IMR-90 (cell line): ENCODE results near the gene HECTD1. TPM values are rescaled to one million over a fixed set of nuclear protein-coding genes. Genes with fewer than 3 reads are reported as not detected.

Experiments used
- ATAC-seq: fragments of 200-7000 bp; cut with Tn5 transposase; 2 replicates; pipeline ENCODE4 v1.9.1; 2020; ENCODE audit warnings: low read depth, mild to moderate bottlenecking, moderate library complexity
- BruUV-seq: library from RNA; stranded (reverse); fragments of 400-500 nt; replicated peaks from 2 replicates; lab custom pipeline; 2021; lab: Mats Ljungman, UMichigan
- CTCF ChIA-PET: fragments of 300-600 bp; formaldehyde crosslinking; extraction: SDS; loops from one replicate; lab custom pipeline; 2021; ENCODE audit warnings: antibody characterized with exemption; lab: Yijun Ruan, JAX
- POLR2A ChIA-PET: fragments of 300-600 bp; sonication (Branson Sonifier 250); formaldehyde crosslinking; loops from one replicate; lab custom pipeline; 2022; ENCODE audit warnings: antibody characterized with exemption; ENCODE audit not compliant: unreplicated experiment; lab: Charles Lee
- DNase-seq: peaks from one replicate; pipeline ENCODE4 v3.0.0; 2013
- H2AFZ ChIP-seq: replicated peaks from 2 replicates; pipeline ENCODE3; 2013; ENCODE audit warnings: low read length, mild to moderate bottlenecking; ENCODE audit not compliant: poor library complexity
- H2AK5ac ChIP-seq: 2 replicates; pipeline ENCODE4 v1.6.1; 2013; ENCODE audit warnings: low read depth, low read length, inconsistent platforms
- H2AK9ac ChIP-seq: replicated peaks from 2 replicates; pipeline ENCODE3; 2013; ENCODE audit warnings: mild to moderate bottlenecking, low read depth, low read length, moderate library complexity; ENCODE audit not compliant: poor library complexity
- H2BK120ac ChIP-seq: 2 replicates; pipeline ENCODE4 v1.6.1; 2013; ENCODE audit warnings: low read depth, low read length, inconsistent platforms
- H2BK15ac ChIP-seq: 3 replicates; pipeline ENCODE4 v1.6.1; 2013; ENCODE audit warnings: low read depth, low read length, inconsistent platforms
- H2BK20ac ChIP-seq: 2 replicates; pipeline ENCODE4 v1.6.1; 2013; ENCODE audit warnings: low read depth, mild to moderate bottlenecking, inconsistent platforms, low read length, moderate library complexity
- H2BK5ac ChIP-seq: 2 replicates; pipeline ENCODE4 v1.6.1; 2013; ENCODE audit warnings: mild to moderate bottlenecking, low read depth, low read length, inconsistent platforms; ENCODE audit not compliant: poor library complexity, severe bottlenecking
- H3K14ac ChIP-seq: replicated peaks from 2 replicates; pipeline ENCODE4 v1.6.1; 2013; ENCODE audit warnings: low read depth, low read length, inconsistent platforms
- H3K18ac ChIP-seq: 2 replicates; pipeline ENCODE4 v1.6.1; 2013; ENCODE audit warnings: low read depth, low read length, control low read depth
- H3K23ac ChIP-seq: 2 replicates; pipeline ENCODE4 v1.6.1; 2013; ENCODE audit warnings: low read depth, low read length, inconsistent platforms
- H3K27ac ChIP-seq: 2 replicates; pipeline ENCODE4 v1.5.1; 2013; ENCODE audit warnings: mild to moderate bottlenecking, control low read depth, low read length; ENCODE audit not compliant: insufficient read depth
- H3K27me3 ChIP-seq: 2 replicates; pipeline ENCODE4 v1.6.1; 2013; ENCODE audit warnings: low read length; ENCODE audit not compliant: control insufficient read depth, insufficient read depth
- H3K36me3 ChIP-seq: 2 replicates; pipeline ENCODE4 v1.6.1; 2013; ENCODE audit warnings: low read length, mixed read lengths; ENCODE audit not compliant: control insufficient read depth, insufficient read depth
- H3K4ac ChIP-seq: 2 replicates; pipeline ENCODE4 v1.6.1; 2013; ENCODE audit warnings: low read depth, low read length, inconsistent platforms
- H3K4me1 ChIP-seq: 2 replicates; pipeline ENCODE4 v1.6.1; 2013; ENCODE audit warnings: low read length, mixed read lengths; ENCODE audit not compliant: control insufficient read depth, insufficient read depth
- H3K4me2 ChIP-seq: 2 replicates; pipeline ENCODE4 v1.6.1; 2013; ENCODE audit warnings: low read depth, mild to moderate bottlenecking, control low read depth, low read length, moderate library complexity
- H3K4me3 ChIP-seq: 2 replicates; pipeline ENCODE4 v1.5.1; 2013; ENCODE audit warnings: low read depth, mild to moderate bottlenecking, control low read depth, low read length, moderate library complexity; ENCODE audit not compliant: insufficient read depth
- H3K56ac ChIP-seq: 2 replicates; pipeline ENCODE4 v1.6.1; 2013; ENCODE audit warnings: low read length, inconsistent platforms; ENCODE audit not compliant: insufficient read depth; ENCODE audit errors: extremely low read depth
- H3K79me1 ChIP-seq, 2 experiments: 2 replicates each; pipeline ENCODE4 v1.6.1; 2013; ENCODE audit warnings: low read length in 2 of 2, inconsistent platforms in 1 of 2, low read depth in 1 of 2
- H3K9ac ChIP-seq: 2 replicates; pipeline ENCODE4 v1.6.1; 2013; ENCODE audit warnings: low read depth, low read length, control low read depth
- H3K9me1 ChIP-seq: 2 replicates; pipeline ENCODE4 v1.6.1; 2013; ENCODE audit warnings: low read length, inconsistent platforms; ENCODE audit not compliant: insufficient read depth
- H3K9me3 ChIP-seq: 2 replicates; pipeline ENCODE4 v1.6.1; 2013; ENCODE audit warnings: low read length; ENCODE audit not compliant: control insufficient read depth, insufficient read depth
- H4K20me1 ChIP-seq: 2 replicates; pipeline ENCODE4 v1.6.1; 2013; ENCODE audit warnings: low read length, inconsistent platforms; ENCODE audit not compliant: insufficient read depth
- H4K5ac ChIP-seq: 2 replicates; pipeline ENCODE4 v1.6.1; 2013; ENCODE audit warnings: mild to moderate bottlenecking, low read depth, low read length, control low read depth
- H4K8ac ChIP-seq, 2 experiments: 2 replicates each; pipeline ENCODE4 v1.6.1; 2013; ENCODE audit warnings: low read depth in 2 of 2, low read length in 2 of 2, control low read depth in 1 of 2, inconsistent platforms in 1 of 2
- H4K91ac ChIP-seq: 2 replicates; pipeline ENCODE4 v1.6.1; 2013; ENCODE audit warnings: low read depth, low read length, inconsistent platforms; ENCODE audit not compliant: insufficient read depth
- BHLHE40 ChIP-seq: fragments of 150-350 bp; IDR thresholded peaks from 2 replicates; pipeline ENCODE4 v1.6.1; 2016; ENCODE audit warnings: mild to moderate bottlenecking, low read depth, low read length
- CEBPB ChIP-seq: IDR thresholded peaks from 2 replicates; pipeline ENCODE4 v1.6.1; 2012; ENCODE audit warnings: low read depth, low read length, improper control_type of control experiment
- CHD1 ChIP-seq: IDR thresholded peaks from 2 replicates; pipeline ENCODE4 v1.6.1; 2012; ENCODE audit warnings: low read depth, low read length, improper control_type of control experiment
- CTCF ChIP-seq: conservative IDR thresholded peaks from 2 replicates; pipeline ENCODE4 v1.5.1; 2012; ENCODE audit warnings: mild to moderate bottlenecking, low read depth, low read length, improper control_type of control experiment
- ELK1 ChIP-seq: fragments of 150-350 bp; IDR thresholded peaks from 2 replicates; pipeline ENCODE4 v1.6.1; 2016; ENCODE audit warnings: low read depth, mild to moderate bottlenecking, low read length, moderate library complexity, borderline replicate concordance
- MAFK ChIP-seq: IDR thresholded peaks from 2 replicates; pipeline ENCODE4 v1.6.1; 2012; ENCODE audit warnings: low read depth, low read length, improper control_type of control experiment
- MXI1 ChIP-seq: IDR thresholded peaks from 2 replicates; pipeline ENCODE4 v1.6.1; 2012; ENCODE audit warnings: low read depth, mild to moderate bottlenecking, low read length, moderate library complexity, borderline replicate concordance
- NFE2L2 ChIP-seq: fragments of 150-350 bp; IDR thresholded peaks from 2 replicates; pipeline ENCODE4 v1.6.1; 2016; ENCODE audit warnings: low read depth, mild to moderate bottlenecking, low read length
- POLR2A ChIP-seq: IDR thresholded peaks from 2 replicates; pipeline ENCODE4 v1.6.1; 2012; ENCODE audit warnings: mild to moderate bottlenecking, low read depth, low read length
- WGBS, 2 experiments: methylation state at CpG; one replicate each; pipeline versions ENCODE4 v1.1.5 to v1.1.7; 2013; ENCODE audit warnings: missing lambda C conversion rate in 2 of 2; ENCODE audit not compliant: insufficient read length in 1 of 2; ENCODE audit errors: extremely low coverage in 2 of 2; 5-methylcytosine and 5-hydroxymethylcytosine counted together
- dilution Hi-C: fragments of 300-500 bp; cut with HindIII; formaldehyde crosslinking; loops from one replicate; pipeline ENCODE4 v1.14.3; 2018; ENCODE audit warnings: low sequenced_read_pairs; ENCODE audit not compliant: unreplicated experiment
- in situ Hi-C: fragments of 300-500 bp; cut with MboI; formaldehyde crosslinking; loops from 3 replicates; pipeline ENCODE4 v1.14.3; 2019; ENCODE audit warnings: low sequenced_read_pairs, inconsistent platforms, mixed read lengths
- intact Hi-C: fragments of 100-400 bp; cut with micrococcal nuclease; formaldehyde crosslinking; loops from 2 replicates; pipeline ENCODE4 v1.10.0; 2022
- polyA plus RNA-seq, 3 experiments: library from polyadenylated mRNA; depleted of rRNA; stranded (reverse); fragments of >200 nt; gene quantifications; 2 replicates each; pipeline ENCODE4 v1.2.3, GENCODE V29; 2012; ENCODE audit warnings: low replicate concordance in 1 of 3
- total RNA-seq: library from RNA; depleted of rRNA; stranded (reverse); fragments of >200 nt; gene quantifications from 2 replicates; pipeline ENCODE4 v1.2.3, GENCODE V29; 2012

The HECTD1 gene
- total and polyA plus RNA-seq, 2 of the 4 experiments (the other 2 are of a cell fraction) = 48.5 to 228 TPM

- Histone ChIP-seq H3K27me3 (no peaks in the 10 kb centered on the region), H4K20me1 (peaks cover 20% of the 10 kb centered on the region), H3K4me2 (peak overlapping the region; percentile 96), H2BK5ac (peak overlapping the region; percentile 21), H4K91ac (no peak overlapping the region), H3K4ac (no peak overlapping the region), H3K4me1 (peaks cover 2% of the 10 kb centered on the region; the same call in 1 of the 2 replicates), H3K14ac (no peak overlapping the region), H3K56ac (no peak overlapping the region), H3K18ac (no peak overlapping the region), H2BK15ac (no peak overlapping the region), H3K23ac (no peak overlapping the region), H3K36me3 (peaks cover 4% of the 10 kb centered on the region; the same call in 1 of the 2 replicates), H3K79me1 (peaks cover 9 to 43% of the 10 kb centered on the region in 2 experiments; a peak in 3 of 4 replicates), H2BK20ac (no peak overlapping the region), H3K9me3 (no peaks in the 10 kb centered on the region), H3K4me3 (no peak overlapping the region), H2AK5ac (no peak overlapping the region), H4K8ac (no peak overlapping the region), H3K9me1 (peaks cover 9% of the 10 kb centered on the region; the same call in 1 of the 2 replicates), H2AK9ac (no peak overlapping the region), H2AFZ (no peak overlapping the region), H3K27ac (no peak overlapping the region), H3K9ac (no peak overlapping the region), H2BK120ac (no peak overlapping the region), H4K5ac (no peak overlapping the region)
- in situ Hi-C loops (no loop called here), intact Hi-C loops (loop anchor here (5.0 to 10.0 kb wide), 4 partner anchors 57 to 220 kb away; no protein-coding TSS in a partner anchor), dilution Hi-C loops (no loop called here)
- no TSS peak for BruUV-seq
- TF ChIP-seq MAFK (no peak), NFE2L2 (no peak), CHD1 (no peak), CTCF (no peak), CEBPB (no peak), POLR2A (no peak), MXI1 (no peak), BHLHE40 (no peak), ELK1 (no peak)
- ChIA-PET CTCF (interaction anchor here (1.7 kb wide), 1 partner anchor 86 kb away, joined by 5 read pairs; no protein-coding TSS in a partner anchor), POLR2A (no interaction called here)
- ATAC-seq (no peak), DNase-seq (no peak)
- no CpG with 5 or more reads among the region's 3 CpGs for WGBS, 2 experiments
Observed at GRCh38 chr14:31204593-31205534, 2.7 kb downstream of the HECTD1 start.
